CD8-positive, alpha-beta memory T cell (primary cell): ENCODE results near the gene RABEPK. TPM values are rescaled to one million over a fixed set of nuclear protein-coding genes. Genes with fewer than 3 reads are reported as not detected.

Source experiments
- CTCF ChIA-PET: fragments of 350-600 bp; sonication (Branson Sonifier 250); formaldehyde crosslinking; loops from one replicate; lab custom pipeline; 2021; ENCODE audit warnings: antibody characterized with exemption; lab: Charles Lee
- POLR2A ChIA-PET: fragments of 350-600 bp; sonication (Branson Sonifier 250); formaldehyde crosslinking; loops from one replicate; lab custom pipeline; 2021; ENCODE audit warnings: antibody characterized with exemption; lab: Charles Lee
- DNase-seq, 5 donors: peaks; one replicate each; pipeline versions ENCODE4 v3.0.0 to v3.0.0-alpha.2; 2020 to 2022; ENCODE audit warnings: mixed read lengths in 1 of 5
- H3K27ac ChIP-seq: one replicate; pipeline ENCODE4 v1.7.0; 2013; ENCODE audit warnings: low read depth, mild to moderate bottlenecking, low read length, moderate library complexity
- H3K27me3 ChIP-seq: 2 replicates; pipeline ENCODE4 v1.7.0; 2013; ENCODE audit warnings: low read length, mild to moderate bottlenecking; ENCODE audit not compliant: insufficient read depth, poor library complexity, severe bottlenecking
- H3K36me3 ChIP-seq: 2 replicates; pipeline ENCODE4 v1.7.0; 2013; ENCODE audit warnings: mild to moderate bottlenecking, low read length, moderate library complexity; ENCODE audit not compliant: insufficient read depth
- H3K4me1 ChIP-seq: 2 replicates; pipeline ENCODE4 v1.7.0; 2013; ENCODE audit warnings: mild to moderate bottlenecking, low read length, moderate library complexity; ENCODE audit not compliant: insufficient read depth
- H3K4me3 ChIP-seq: 2 replicates; pipeline ENCODE4 v1.7.0; 2013; ENCODE audit warnings: mild to moderate bottlenecking, low read length
- H3K9me3 ChIP-seq: 2 replicates; pipeline ENCODE4 v1.7.0; 2013; ENCODE audit warnings: mild to moderate bottlenecking, low read length
- H3K27ac Mint-ChIP-seq, 8 donors: one replicate each; pipeline ENCODE4 v1.8.0; 2020 to 2021; ENCODE audit warnings: mixed read lengths in 8 of 8, mild to moderate bottlenecking in 6 of 8, inconsistent platforms in 3 of 8, moderate library complexity in 3 of 8
- H3K27me3 Mint-ChIP-seq, 2 donors: one replicate each; pipeline ENCODE4 v1.8.0; 2020 to 2021; ENCODE audit warnings: mixed read lengths in 2 of 2, mild to moderate bottlenecking in 1 of 2, moderate library complexity in 1 of 2
- H3K36me3 Mint-ChIP-seq, 3 donors: one replicate each; pipeline ENCODE4 v1.8.0; 2020 to 2021; ENCODE audit warnings: mixed read lengths in 3 of 3, inconsistent platforms in 1 of 3, mild to moderate bottlenecking in 1 of 3
- H3K4me1 Mint-ChIP-seq, 3 donors: one replicate each; pipeline ENCODE4 v1.8.0; 2020 to 2021; ENCODE audit warnings: mixed read lengths in 3 of 3, inconsistent platforms in 1 of 3, mild to moderate bottlenecking in 1 of 3
- H3K4me3 Mint-ChIP-seq, 7 donors: one replicate each; pipeline ENCODE4 v1.8.0; 2020 to 2021; ENCODE audit warnings: mixed read lengths in 7 of 7, mild to moderate bottlenecking in 6 of 7, moderate library complexity in 4 of 7, inconsistent platforms in 2 of 7
- H3K9me3 Mint-ChIP-seq, 5 donors: one replicate each; pipeline ENCODE4 v1.8.0; 2020 to 2022; ENCODE audit warnings: mixed read lengths in 5 of 5, mild to moderate bottlenecking in 3 of 5, moderate library complexity in 2 of 5, inconsistent platforms in 1 of 5
- polyA plus RNA-seq: library from polyadenylated mRNA; unstranded; fragments of 300-500 nt; fragmentation: Illumina TruSeq; gene quantifications from one replicate; pipeline ENCODE4 v1.2.3, GENCODE V29; 2021
- total RNA-seq, 2 experiments: library from RNA; stranded (reverse); gene quantifications; one replicate each; pipeline ENCODE4 v1.2.3, GENCODE V29; 2021

RABEPK gene
- total and polyA plus RNA-seq, 3 experiments from 2014 or later, result 32.6 to 40.1 (median 39.6) TPM

DNA sequence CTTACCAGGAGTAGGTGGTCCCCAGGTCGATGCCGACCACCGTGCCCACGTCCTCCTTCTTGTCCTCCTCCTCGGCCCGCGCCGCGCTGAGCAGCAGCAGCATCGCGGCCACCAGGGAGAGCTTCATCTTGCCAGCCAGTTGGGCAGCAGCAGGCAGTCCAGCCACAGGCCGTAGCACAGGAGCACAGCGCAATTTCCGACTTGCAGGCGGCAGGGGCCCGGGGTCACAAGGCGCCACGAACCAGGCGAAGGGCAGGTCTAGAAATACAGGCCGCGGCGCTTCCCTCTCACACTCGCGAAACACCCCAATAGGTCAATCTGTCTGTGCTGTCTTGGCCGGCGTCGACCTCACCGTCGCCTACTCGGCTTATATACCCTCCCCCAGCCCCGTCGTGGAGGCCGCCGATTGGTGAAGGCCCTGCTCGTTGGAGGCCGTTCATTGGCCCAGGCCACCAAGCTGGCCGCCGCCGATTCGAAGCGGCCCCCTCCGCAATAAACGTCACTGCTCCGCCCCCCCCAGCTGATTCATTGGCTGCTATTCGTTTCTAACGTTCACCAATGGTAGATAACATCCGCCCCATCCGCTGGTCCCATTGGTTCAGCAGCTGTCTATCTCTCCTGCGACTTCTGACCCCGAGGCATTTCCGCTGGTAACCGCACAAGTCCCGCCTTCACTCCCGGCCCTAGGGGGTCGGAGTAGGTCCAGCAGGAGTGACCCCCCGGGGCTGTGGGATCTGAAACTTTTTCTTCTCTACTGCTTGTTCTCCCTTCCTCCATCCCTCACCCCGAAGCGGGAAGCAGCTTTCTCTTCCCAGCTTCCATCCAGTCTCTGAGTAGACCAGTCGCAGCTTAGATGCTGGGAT lies 40.9 kb downstream of the RABEPK start, which contains the start of gene HSPA5:
Gene HSPA5, minus strand, starts transcription at position 344 of the 863 bp plus-strand sequence. Its CDS starts 217 bp downstream, at position 127.
- peaks cover 46 to 53% (median 48%) of the 10 kb centered on the region in 3 donors for H3K4me1 Mint-ChIP-seq
- peaks cover 0 to 13% of the 10 kb centered on the region in 2 donors for H3K27me3 Mint-ChIP-seq
- peaks cover 32% of the 10 kb centered on the region for H3K36me3 ChIP-seq
- no peaks in the 10 kb centered on the region for H3K9me3 ChIP-seq
- peaks cover 51% of the 10 kb centered on the region for H3K4me1 ChIP-seq
- CTCF ChIA-PET, result interaction anchor here (0.6 to 2.3 kb wide), 13 partner anchors 9 to 300 kb away, joined by 3 to 18 read pairs (median 3); partner anchors contain the start of gene GAPVD1
- peak within 1 kb of the TSS; percentile 92 to 99 (median 95) for H3K4me3 Mint-ChIP-seq
- POLR2A ChIA-PET, result interaction anchor here (0.6 to 2.8 kb wide), 14 partner anchors 21 to 380 kb away, joined by 3 to 47 read pairs (median 6); partner anchors contain the start of genes ARPC5L, GAPVD1, GOLGA1 and RABEPK
- peak within 1 kb of the TSS; percentile 99 for H3K27ac ChIP-seq
- peak; percentile 99 to 100 (median 99) for DNase-seq
- H3K36me3 Mint-ChIP-seq, result peaks cover 15 to 59% (median 20%) of the 10 kb centered on the region in 3 donors
- H3K9me3 Mint-ChIP-seq, result no peaks in the 10 kb centered on the region
- H3K27me3 ChIP-seq, result no peaks in the 10 kb centered on the region
- H3K27ac Mint-ChIP-seq, result peak within 1 kb of the TSS; percentile 97 to 100 (median 99)
- H3K4me3 ChIP-seq, result peak within 1 kb of the TSS; percentile 96

DNA sequence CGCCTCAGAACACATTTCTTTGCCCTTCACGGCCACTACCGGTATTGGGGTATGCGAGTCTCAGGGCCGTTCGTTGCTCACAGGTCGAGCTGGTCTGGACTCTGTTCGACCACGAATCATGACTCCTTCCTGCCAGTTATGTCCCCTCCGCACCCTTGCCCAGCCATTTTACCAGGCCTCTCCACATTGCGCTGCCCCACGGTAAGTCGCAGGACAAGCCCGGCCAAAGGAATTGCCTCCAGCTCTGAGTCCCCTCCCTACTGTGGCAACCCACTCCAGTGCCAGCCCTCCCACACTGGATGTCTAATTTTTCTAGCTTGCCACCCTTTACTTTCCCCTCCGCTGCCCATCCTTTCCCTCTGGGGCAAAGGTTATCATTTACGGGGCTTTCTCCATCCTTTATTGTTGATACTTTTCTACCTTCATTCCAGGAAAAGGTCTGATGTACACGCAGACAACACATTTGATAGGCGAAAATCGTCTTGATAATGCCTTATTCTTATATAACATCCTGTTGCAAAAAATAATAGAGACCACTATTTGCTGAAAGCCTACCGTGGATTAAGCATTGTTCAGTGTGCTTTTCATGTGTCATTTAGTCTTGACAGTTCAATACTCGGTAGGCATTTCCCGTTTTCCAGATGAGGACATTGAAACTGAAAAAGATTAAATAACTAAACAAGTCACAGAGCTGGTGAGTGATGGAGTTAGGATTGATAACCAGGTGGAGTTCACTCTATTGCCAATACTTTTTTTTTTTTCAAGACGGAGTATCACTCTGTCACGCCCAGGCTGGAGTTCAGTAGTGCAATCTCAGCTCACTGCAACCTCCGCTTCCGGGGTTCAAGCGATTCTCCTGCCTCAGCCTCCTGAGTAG lies 41.8 kb downstream of the RABEPK start:
- Mint-ChIP-seq H3K9me3 (no peaks in the 10 kb centered on the region), H3K27ac (peak overlapping the region; percentile 97 to 100 (median 99))

DNA sequence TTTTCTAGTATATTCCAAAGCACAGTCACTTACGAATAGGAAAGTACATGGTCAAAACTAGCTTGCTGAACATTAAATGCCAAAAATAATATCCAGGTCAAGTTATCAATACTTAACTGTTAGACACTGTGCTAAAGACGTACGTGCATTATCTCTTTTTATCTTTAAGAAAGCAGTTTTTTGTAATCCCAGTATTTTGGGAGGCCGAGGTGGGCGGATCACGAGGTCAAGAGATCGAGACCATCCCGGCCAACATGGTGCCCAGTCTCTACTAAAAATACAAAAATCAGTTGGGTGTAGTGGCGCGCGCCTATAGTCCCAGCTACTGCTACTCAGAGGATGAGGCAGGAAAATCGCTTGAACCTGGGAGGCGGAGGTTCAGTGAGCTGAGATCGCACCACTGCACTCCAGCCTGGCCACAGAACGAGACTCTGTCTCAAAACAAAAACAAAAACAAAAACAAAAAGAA lies 43.5 kb downstream of the RABEPK start:
- peaks cover 3 to 33% (median 3%) of the 10 kb centered on the region in 3 donors for H3K36me3 Mint-ChIP-seq
- CTCF ChIA-PET, result interaction anchor here (0.9 to 1.3 kb wide), 2 partner anchors 12 to 18 kb away, joined by 3 to 4 read pairs; partner anchors contain the start of gene GAPVD1
- H3K4me3 ChIP-seq, result no peak overlapping the region
- POLR2A ChIA-PET, result interaction anchor here (0.6 kb wide), 1 partner anchor 42 kb away, joined by 7 read pairs; no protein-coding TSS in a partner anchor
- H3K9me3 Mint-ChIP-seq, result no peaks in the 10 kb centered on the region
- H3K4me1 Mint-ChIP-seq, result peaks cover 22 to 27% (median 22%) of the 10 kb centered on the region in 3 donors
- H3K4me1 ChIP-seq, result peaks cover 25% of the 10 kb centered on the region
- peaks cover 6% of the 10 kb centered on the region for H3K36me3 ChIP-seq
- no peak for DNase-seq
- peak overlapping the region in 1 of 8 donors; percentile 40 for H3K27ac Mint-ChIP-seq
- no peaks in the 10 kb centered on the region for H3K9me3 ChIP-seq
- H3K27me3 ChIP-seq, result no peaks in the 10 kb centered on the region
- no peak overlapping the region for H3K27ac ChIP-seq
- H3K27me3 Mint-ChIP-seq, result peaks cover 0 to 13% of the 10 kb centered on the region in 2 donors
- peak overlapping the region in 1 of 7 donors; percentile 70 for H3K4me3 Mint-ChIP-seq

More for the DNA sequence above, 41.8 kb downstream of the RABEPK start:
- peaks cover 0 to 13% of the 10 kb centered on the region in 2 donors for H3K27me3 Mint-ChIP-seq
- H3K36me3 Mint-ChIP-seq, result peaks cover 11 to 50% (median 14%) of the 10 kb centered on the region in 3 donors
- CTCF ChIA-PET, result interaction anchor here (0.6 to 2.3 kb wide), 12 partner anchors 8 to 300 kb away, joined by 3 to 18 read pairs (median 3); partner anchors contain the start of gene GAPVD1
- peak overlapping the region; percentile 92 to 99 (median 95) for H3K4me3 Mint-ChIP-seq
- peak overlapping the region; percentile 99 for H3K27ac ChIP-seq
- peaks cover 24% of the 10 kb centered on the region for H3K36me3 ChIP-seq
- no peaks in the 10 kb centered on the region for H3K9me3 ChIP-seq
- H3K4me3 ChIP-seq, result peak overlapping the region; percentile 90
- POLR2A ChIA-PET, result interaction anchor here (0.6 to 2.8 kb wide), 11 partner anchors 20 to 372 kb away, joined by 3 to 47 read pairs (median 6); partner anchors contain the start of genes GAPVD1, GOLGA1 and RABEPK
- peak in 1 of 5 donors; percentile 18 for DNase-seq
- peaks cover 37 to 44% (median 39%) of the 10 kb centered on the region in 3 donors for H3K4me1 Mint-ChIP-seq
- no peaks in the 10 kb centered on the region for H3K27me3 ChIP-seq
- peaks cover 42% of the 10 kb centered on the region for H3K4me1 ChIP-seq

DNA sequence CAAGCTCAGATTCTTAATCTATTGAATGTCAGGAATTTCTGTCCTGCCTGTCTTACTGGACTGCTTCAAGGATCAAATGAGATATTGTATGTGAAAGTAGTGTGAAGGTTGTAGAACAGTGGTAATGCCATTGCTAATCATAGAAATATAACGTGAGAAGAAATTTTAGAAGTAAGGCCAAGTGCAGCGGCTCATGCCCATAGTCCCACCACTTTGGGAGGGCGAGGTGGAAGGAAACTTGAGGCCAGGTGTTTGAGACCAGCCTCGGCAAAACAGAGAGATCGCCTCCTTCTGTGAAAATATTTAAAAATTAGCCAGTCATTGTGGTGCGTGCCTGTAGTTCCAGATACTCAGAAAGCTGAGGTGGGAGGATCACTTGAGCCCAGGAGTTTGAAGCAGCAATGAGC lies 45.9 kb downstream of the RABEPK start:
- no peak overlapping the region for H3K27ac ChIP-seq
- no peaks in the 10 kb centered on the region for H3K36me3 ChIP-seq
- Mint-ChIP-seq H3K4me3 (no peak overlapping the region), H3K9me3 (no peaks in the 10 kb centered on the region), H3K27me3 (peaks cover 0 to 4% of the 10 kb centered on the region in 2 donors), H3K27ac (no peak overlapping the region), H3K36me3 (peaks cover 0 to 8% (median 0%) of the 10 kb centered on the region in 3 donors), H3K4me1 (peaks cover 8 to 10% (median 9%) of the 10 kb centered on the region in 3 donors)
- H3K27me3 ChIP-seq, result no peaks in the 10 kb centered on the region
- CTCF ChIA-PET, result interaction anchor here (1.7 kb wide), 1 partner anchor 15 kb away, joined by 8 read pairs; the partner anchor contains the start of gene GAPVD1
- peaks cover 11% of the 10 kb centered on the region for H3K4me1 ChIP-seq
- H3K9me3 ChIP-seq, result no peaks in the 10 kb centered on the region
- no peak overlapping the region for H3K4me3 ChIP-seq
- DNase-seq, result no peak
- POLR2A ChIA-PET, result no interaction called here

DNA sequence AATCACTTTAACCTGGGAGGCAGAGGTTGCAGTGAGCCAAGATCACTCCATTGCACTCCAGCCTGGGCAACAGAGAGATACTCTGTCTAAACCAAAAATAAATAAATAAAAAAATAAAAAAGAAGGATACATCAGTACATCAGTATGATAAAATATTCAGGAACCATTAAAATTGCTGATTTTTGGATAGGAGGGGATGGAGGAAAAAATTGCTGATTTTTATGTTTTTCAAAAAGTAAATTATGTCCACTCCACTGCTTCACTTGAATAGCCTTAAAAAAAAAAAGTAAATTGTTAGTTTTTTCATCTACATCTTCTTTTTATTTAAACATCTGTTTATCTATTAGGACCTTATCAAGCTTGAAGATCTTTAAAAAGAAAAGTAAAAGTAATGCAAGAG lies 53.9 kb downstream of the RABEPK start:
- Mint-ChIP-seq H3K36me3 (no peaks in the 10 kb centered on the region), H3K27ac (no peak overlapping the region), H3K9me3 (no peaks in the 10 kb centered on the region), H3K4me1 (no peaks in the 10 kb centered on the region), H3K27me3 (peaks cover 0 to 8% of the 10 kb centered on the region in 2 donors), H3K4me3 (no peak overlapping the region)
- Histone ChIP-seq H3K27ac (no peak overlapping the region), H3K36me3 (no peaks in the 10 kb centered on the region), H3K27me3 (no peaks in the 10 kb centered on the region), H3K4me1 (no peaks in the 10 kb centered on the region), H3K9me3 (no peaks in the 10 kb centered on the region), H3K4me3 (no peak overlapping the region)
- DNase-seq, result no peak
- POLR2A ChIA-PET, result no interaction called here
- CTCF ChIA-PET, result no interaction called here

DNA sequence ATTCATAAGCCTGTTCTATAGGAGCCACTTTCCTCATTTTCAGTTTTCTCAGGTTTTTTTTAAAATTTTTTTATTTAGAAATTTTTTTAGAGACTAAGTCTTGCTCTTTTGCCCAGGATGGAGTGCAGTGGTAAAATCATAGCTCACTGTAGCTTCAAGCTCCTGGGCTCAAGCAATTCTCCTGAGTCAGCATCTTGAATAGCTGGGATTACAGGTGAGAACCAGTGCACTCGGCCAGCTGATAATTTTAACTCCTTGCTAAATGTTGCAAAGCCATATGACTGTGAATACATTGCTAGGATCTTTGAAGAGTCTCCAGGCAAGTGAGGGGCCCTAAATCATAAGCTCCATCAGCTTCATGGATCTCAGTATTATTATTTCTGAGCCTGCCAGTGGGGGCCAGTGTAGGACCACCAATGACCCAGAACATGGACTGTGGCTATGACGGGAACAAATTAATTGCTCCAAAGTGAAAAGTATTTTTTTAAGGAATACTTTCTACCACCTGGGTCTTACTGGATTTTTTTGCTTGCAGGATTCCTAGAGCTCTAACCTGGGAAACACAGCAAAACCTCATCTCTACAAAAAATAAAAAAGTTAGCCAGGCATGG lies 55.5 kb downstream of the RABEPK start:
- H3K27me3 Mint-ChIP-seq, result peaks cover 0 to 8% of the 10 kb centered on the region in 2 donors
- Histone ChIP-seq H3K36me3 (no peaks in the 10 kb centered on the region), H3K27ac (no peak overlapping the region), H3K4me1 (no peaks in the 10 kb centered on the region), H3K9me3 (no peaks in the 10 kb centered on the region), H3K27me3 (no peaks in the 10 kb centered on the region), H3K4me3 (no peak overlapping the region)
- no peaks in the 10 kb centered on the region for H3K9me3 Mint-ChIP-seq
- peaks cover 3 to 6% (median 4%) of the 10 kb centered on the region in 3 donors for H3K4me1 Mint-ChIP-seq
- H3K4me3 Mint-ChIP-seq, result no peak overlapping the region
- peak in 1 of 5 donors; percentile 8 for DNase-seq
- no peak overlapping the region for H3K27ac Mint-ChIP-seq
- no peaks in the 10 kb centered on the region for H3K36me3 Mint-ChIP-seq
- ChIA-PET POLR2A (interaction anchor here (0.6 kb wide), 1 partner anchor 57 kb away, joined by 4 read pairs; no protein-coding TSS in a partner anchor), CTCF (interaction anchor here (1.1 to 1.5 kb wide), 2 partner anchors 12 to 14 kb away, joined by 3 to 6 read pairs; partner anchors contain the start of gene HSPA5)
